Choroid plexus epithelial cell (primary cell): ENCODE measurements around the gene NRSN1.
"Not testable (repeated sequence)": the region's sequence is repeated elsewhere in the genome, so short reads cannot be mapped to it uniquely, and the experiment has no call there.

Experiments
- DNase-seq: peaks from one replicate; pipeline ENCODE4 v3.0.0-alpha.2; 2010; ENCODE audit warnings: low read depth
- H3K4me3 ChIP-seq: 2 replicates; pipeline ENCODE4 v1.5.1; 2011; ENCODE audit warnings: low read depth, mild to moderate bottlenecking, control low read depth, low read length, moderate library complexity
- TF ChIP-seq, protein P1 (sequence below): conservative IDR thresholded peaks from 2 replicates; pipeline ENCODE4 v1.5.1; 2011; ENCODE audit warnings: low read depth, mild to moderate bottlenecking, control low read depth, inconsistent platforms, low read length, moderate library complexity

NRSN1 gene

DNA sequence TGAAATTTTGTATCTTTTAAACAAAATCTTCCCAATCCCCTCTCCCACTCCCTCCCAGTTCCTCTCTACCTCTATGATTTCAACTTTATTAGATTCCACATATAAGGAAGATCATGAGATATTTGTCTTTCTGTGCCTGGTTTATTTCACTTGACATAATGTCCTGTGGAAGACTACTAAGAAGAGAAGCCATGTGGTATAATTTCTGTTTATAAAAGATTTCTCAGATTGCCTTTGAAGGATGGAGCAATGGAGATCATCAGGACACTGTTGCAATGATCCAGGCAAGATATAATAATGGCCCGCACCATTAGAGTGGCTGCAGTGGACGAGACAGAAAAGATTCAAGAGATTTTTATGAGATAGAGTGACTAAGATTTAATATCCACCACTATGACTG lies 13.1 kb downstream of the NRSN1 start:
- no peak for DNase-seq
- no peak overlapping the region for H3K4me3 ChIP-seq
- TF ChIP-seq, protein P1, sequence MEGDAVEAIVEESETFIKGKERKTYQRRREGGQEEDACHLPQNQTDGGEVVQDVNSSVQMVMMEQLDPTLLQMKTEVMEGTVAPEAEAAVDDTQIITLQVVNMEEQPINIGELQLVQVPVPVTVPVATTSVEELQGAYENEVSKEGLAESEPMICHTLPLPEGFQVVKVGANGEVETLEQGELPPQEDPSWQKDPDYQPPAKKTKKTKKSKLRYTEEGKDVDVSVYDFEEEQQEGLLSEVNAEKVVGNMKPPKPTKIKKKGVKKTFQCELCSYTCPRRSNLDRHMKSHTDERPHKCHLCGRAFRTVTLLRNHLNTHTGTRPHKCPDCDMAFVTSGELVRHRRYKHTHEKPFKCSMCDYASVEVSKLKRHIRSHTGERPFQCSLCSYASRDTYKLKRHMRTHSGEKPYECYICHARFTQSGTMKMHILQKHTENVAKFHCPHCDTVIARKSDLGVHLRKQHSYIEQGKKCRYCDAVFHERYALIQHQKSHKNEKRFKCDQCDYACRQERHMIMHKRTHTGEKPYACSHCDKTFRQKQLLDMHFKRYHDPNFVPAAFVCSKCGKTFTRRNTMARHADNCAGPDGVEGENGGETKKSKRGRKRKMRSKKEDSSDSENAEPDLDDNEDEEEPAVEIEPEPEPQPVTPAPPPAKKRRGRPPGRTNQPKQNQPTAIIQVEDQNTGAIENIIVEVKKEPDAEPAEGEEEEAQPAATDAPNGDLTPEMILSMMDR: no peak

DNA sequence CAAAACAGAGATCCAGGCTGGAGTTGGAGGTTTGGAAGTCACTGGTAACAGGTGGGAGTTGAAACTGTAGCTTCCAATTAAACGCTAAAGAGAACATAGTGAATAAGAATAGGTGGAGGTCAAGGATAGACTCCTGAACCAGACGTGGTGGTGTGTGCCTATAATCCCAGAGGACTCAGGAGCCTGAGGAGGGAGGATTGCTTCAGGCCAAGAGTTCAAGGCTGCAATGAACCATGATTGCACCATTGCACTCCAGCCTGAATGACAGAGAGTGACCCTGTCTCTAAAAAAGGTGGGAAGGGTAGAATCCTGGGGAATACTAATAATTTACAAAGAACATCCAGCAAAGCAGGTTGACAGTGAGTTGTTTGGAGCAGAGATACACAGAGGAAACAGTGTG lies 13.6 kb downstream of the NRSN1 start:
- TF ChIP-seq, protein P1: no peak
- no peak overlapping the region for H3K4me3 ChIP-seq
- DNase-seq: no peak

- TF ChIP-seq, protein P1: no peak
- no peak for DNase-seq
- H3K4me3 ChIP-seq: no peak overlapping the region
These were observed 14.6 kb downstream of the NRSN1 start for GRCh38 chr6:24140591-24140990.

GRCh38 chr6:24142733-24143132 lies 16.7 kb downstream of the NRSN1 start:
- not testable (repeated sequence) for DNase-seq, H3K4me3 ChIP-seq

DNA sequence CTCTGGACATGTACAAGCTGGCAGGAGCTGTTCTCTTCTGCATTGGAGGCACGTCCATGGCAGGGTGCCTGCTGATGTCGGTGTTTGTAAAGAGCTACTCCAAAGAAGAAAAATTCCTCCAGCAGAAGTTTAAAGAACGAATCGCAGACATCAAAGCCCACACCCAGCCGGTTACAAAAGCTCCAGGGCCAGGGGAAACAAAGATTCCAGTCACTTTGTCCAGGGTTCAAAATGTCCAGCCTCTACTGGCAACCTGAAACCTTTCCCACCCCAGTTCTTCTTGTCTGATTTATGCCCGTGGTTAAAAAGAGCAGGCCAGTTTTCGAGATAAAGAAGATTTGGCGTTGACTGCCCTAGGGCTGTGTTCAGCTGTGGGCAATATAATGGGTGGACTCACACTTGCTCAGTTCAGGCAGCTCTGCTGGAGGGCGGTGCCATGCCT lies 19.7 kb downstream of the NRSN1 start:
- no peak for DNase-seq
- H3K4me3 ChIP-seq: no peak overlapping the region
- TF ChIP-seq, protein P1: no peak

DNA sequence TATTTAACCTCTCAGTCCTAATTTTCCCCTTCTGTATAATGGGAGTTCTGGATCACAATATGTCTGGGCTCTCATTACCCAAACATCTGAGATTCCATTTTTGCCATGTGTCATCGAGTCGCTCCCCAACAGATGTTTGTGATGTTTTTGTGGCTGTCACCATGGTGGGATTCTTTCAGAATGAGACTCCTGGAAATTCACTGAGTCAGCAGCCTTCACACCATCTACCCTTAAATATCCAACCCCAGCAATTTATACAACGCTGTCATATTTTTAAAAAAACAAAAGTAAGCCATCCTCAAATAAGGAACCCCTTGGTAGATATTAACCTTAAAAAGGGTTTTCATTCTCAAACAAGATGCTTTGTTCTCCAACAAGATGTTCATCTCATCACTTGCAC lies 20.9 kb downstream of the NRSN1 start:
- H3K4me3 ChIP-seq: no peak overlapping the region
- TF ChIP-seq, protein P1: no peak
- DNase-seq: no peak

DNA sequence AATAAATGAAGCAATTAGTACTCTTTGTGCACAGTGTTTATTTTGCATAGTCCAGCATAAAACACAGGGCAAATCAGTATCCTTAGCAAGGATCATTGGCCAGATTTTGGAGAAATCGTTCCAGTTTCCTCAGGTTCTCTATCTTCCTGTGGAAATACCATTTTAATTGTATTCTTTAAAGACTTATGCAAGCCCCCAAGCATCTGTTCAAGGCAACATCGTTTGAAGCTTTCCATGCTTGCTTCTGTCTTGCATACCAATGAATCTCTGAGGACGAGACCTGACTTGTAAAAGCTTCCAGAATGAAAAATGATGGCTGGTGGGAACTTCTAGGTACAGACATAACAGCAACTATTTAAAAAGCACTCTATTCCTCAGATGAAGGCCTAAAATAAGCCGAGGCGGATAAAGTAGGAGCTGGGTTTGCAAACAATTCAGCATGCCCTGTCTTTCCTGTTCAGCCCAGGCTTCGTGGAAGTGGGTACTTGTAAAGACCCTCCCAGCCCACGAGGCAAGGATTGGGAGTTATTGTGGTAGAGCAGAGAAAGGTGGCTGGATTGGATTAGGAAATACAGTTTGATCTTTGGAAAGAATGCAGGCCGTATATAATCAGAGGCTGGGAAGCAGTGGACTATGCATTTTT lies 21.6 kb downstream of the NRSN1 start:
- H3K4me3 ChIP-seq: no peak overlapping the region
- no peak for DNase-seq
- TF ChIP-seq, protein P1: no peak

- TF ChIP-seq, protein P1: no peak
- DNase-seq: no peak
These were observed 22.1 kb downstream of the NRSN1 start for GRCh38 chr6:24148154-24148570.

More at GRCh38 chr6:24148154-24148570, 22.1 kb downstream of the NRSN1 start:
- H3K4me3 ChIP-seq: no peak overlapping the region
